ENCODE results near the gene VRTN.

Gene VRTN

DNA sequence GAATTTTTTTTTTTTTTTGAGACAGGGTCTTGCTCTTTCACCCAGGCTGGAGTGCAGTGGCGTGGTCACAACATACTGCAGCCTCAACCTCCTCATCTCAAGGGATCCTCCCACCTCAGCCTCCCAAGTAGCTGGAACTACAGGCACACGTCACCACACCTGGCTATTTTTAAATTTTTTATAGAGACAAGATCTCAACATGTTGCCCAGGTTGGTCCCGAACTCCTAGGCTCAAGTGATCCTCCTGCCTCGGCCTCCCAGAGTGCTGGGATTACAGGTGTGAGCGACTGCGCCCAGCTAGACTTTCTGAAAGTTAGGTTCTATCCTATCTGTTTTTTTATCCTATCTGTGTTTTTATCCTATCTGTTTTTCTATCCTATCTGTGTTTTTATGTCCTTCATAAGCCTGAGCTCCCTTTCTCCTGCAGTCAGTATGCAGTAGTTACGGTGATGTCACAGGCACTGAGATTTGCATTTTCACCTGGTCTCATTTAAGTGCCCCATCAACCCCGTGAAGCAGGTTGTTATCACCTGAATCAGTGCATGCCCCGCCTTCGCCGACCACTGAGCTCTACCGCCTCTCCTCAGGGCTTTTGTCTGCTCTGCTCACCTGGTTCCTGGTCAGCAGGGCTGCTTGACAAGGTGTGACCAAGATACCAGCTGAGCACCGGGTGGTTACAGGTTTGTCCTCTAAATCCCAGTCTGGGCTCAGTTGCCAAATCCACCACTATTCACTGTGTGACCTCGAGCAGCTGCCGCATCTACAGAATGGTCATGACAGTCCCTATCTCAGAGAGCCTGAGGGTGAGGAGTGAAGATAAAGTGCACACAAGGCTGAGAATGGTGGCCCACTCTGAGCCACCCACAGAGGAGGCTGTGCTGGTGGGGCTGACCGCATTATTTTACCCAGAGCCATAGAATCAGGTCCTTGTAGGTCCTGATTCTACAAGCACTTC lies 44.6 kb downstream of the VRTN start:
- Histone ChIP-seq H3K9me3 (ENCODE audit: insufficient read depth, low read depth, low read length) (no peaks in the 10 kb centered on the region), H3K27me3 (ENCODE audit: insufficient read depth, low read length, poor library complexity, severe bottlenecking) (no peaks in the 10 kb centered on the region)
- TF ChIP-seq, protein P1, sequence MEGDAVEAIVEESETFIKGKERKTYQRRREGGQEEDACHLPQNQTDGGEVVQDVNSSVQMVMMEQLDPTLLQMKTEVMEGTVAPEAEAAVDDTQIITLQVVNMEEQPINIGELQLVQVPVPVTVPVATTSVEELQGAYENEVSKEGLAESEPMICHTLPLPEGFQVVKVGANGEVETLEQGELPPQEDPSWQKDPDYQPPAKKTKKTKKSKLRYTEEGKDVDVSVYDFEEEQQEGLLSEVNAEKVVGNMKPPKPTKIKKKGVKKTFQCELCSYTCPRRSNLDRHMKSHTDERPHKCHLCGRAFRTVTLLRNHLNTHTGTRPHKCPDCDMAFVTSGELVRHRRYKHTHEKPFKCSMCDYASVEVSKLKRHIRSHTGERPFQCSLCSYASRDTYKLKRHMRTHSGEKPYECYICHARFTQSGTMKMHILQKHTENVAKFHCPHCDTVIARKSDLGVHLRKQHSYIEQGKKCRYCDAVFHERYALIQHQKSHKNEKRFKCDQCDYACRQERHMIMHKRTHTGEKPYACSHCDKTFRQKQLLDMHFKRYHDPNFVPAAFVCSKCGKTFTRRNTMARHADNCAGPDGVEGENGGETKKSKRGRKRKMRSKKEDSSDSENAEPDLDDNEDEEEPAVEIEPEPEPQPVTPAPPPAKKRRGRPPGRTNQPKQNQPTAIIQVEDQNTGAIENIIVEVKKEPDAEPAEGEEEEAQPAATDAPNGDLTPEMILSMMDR (conservative IDR thresholded peaks at IDR 0.05; ENCODE audit: low read length) = no peak
- no peak for TF ChIP-seq EZH2phosphoT487 (IDR thresholded peaks at IDR 0.05; ENCODE audit: borderline replicate concordance)

DNA sequence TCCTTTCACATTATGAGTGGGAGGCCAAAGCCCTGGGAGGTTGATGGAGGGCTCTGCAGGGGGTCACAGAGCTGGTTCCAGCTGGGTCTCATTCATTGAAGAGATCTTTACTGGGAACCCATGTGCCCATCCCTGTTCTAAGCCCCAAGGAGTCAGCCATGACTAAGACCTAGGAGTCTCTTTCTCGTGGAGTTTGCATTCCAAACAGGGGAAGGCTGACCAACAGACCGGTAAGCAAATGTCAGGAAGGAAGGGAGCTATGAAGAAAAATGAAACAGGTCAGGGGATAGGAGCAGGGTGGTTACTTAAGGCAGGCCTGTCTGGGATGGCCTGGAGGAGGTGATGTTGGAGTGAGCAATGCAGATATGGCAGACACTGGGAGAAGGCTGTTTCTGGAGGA lies 46.3 kb downstream of the VRTN start:
- H3K9me2 ChIP-seq (replicated peaks; ENCODE audit: low read depth, low read length) = no peaks in the 10 kb centered on the region
- no peaks in the 10 kb centered on the region for H3F3A ChIP-seq (ENCODE audit: low read depth)
- no peaks in the 10 kb centered on the region for H3K9me3 ChIP-seq (ENCODE audit: insufficient read depth, low read depth, low read length)
- H3K9ac ChIP-seq (ENCODE audit: low read depth, low read length, poor library complexity, severe bottlenecking) = no peak overlapping the region
- H3K36me3 ChIP-seq (ENCODE audit: insufficient read depth, low read length) = no peaks in the 10 kb centered on the region
- H3K4me1 ChIP-seq (ENCODE audit: insufficient read depth, low read length, poor library complexity, severe bottlenecking) = no peaks in the 10 kb centered on the region
- H3K79me2 ChIP-seq (ENCODE audit: insufficient read depth, low read length) = no peaks in the 10 kb centered on the region
- H4K20me1 ChIP-seq (ENCODE audit: insufficient read depth, low read length, poor library complexity, severe bottlenecking) = no peaks in the 10 kb centered on the region
- no peak for TF ChIP-seq EZH2phosphoT487 (IDR thresholded peaks at IDR 0.05; ENCODE audit: borderline replicate concordance)
- TF ChIP-seq, protein P1 (conservative IDR thresholded peaks at IDR 0.05; ENCODE audit: low read length) = no peak
- H3K4me3 ChIP-seq (ENCODE audit: low read length, poor library complexity, severe bottlenecking) = no peak overlapping the region
- H3K27me3 ChIP-seq (ENCODE audit: insufficient read depth, low read length, poor library complexity, severe bottlenecking) = no peaks in the 10 kb centered on the region
- no peak overlapping the region for H2AFZ ChIP-seq (ENCODE audit: low read length)
- no peak overlapping the region for H3K4me2 ChIP-seq (ENCODE audit: low read depth, low read length, poor library complexity, severe bottlenecking)

More for the DNA sequence above, 44.6 kb downstream of the VRTN start:
- no peak overlapping the region for H3K9ac ChIP-seq (ENCODE audit: low read depth, low read length, poor library complexity, severe bottlenecking)
- no peaks in the 10 kb centered on the region for H4K20me1 ChIP-seq (ENCODE audit: insufficient read depth, low read length, poor library complexity, severe bottlenecking)
- H3K79me2 ChIP-seq (ENCODE audit: insufficient read depth, low read length) = no peaks in the 10 kb centered on the region
- H3F3A ChIP-seq (ENCODE audit: low read depth) = no peaks in the 10 kb centered on the region
- no peak overlapping the region for H3K4me2 ChIP-seq (ENCODE audit: low read depth, low read length, poor library complexity, severe bottlenecking)
- no peaks in the 10 kb centered on the region for H3K9me2 ChIP-seq (replicated peaks; ENCODE audit: low read depth, low read length)
- H3K36me3 ChIP-seq (ENCODE audit: insufficient read depth, low read length) = no peaks in the 10 kb centered on the region
- no peaks in the 10 kb centered on the region for H3K4me1 ChIP-seq (ENCODE audit: insufficient read depth, low read length, poor library complexity, severe bottlenecking)
- no peak overlapping the region for H2AFZ ChIP-seq (ENCODE audit: low read length)
- no peak overlapping the region for H3K4me3 ChIP-seq (ENCODE audit: low read length, poor library complexity, severe bottlenecking)

- H3K4me1 ChIP-seq (ENCODE audit: insufficient read depth, low read length, poor library complexity, severe bottlenecking) = no peaks in the 10 kb centered on the region
- no peaks in the 10 kb centered on the region for H3K27me3 ChIP-seq (ENCODE audit: insufficient read depth, low read length, poor library complexity, severe bottlenecking)
- no peak overlapping the region for H3K4me2 ChIP-seq (ENCODE audit: low read depth, low read length, poor library complexity, severe bottlenecking)
- H3F3A ChIP-seq (ENCODE audit: low read depth) = no peaks in the 10 kb centered on the region
- no peaks in the 10 kb centered on the region for H3K9me2 ChIP-seq (replicated peaks; ENCODE audit: low read depth, low read length)
- H3K9me3 ChIP-seq (ENCODE audit: insufficient read depth, low read depth, low read length) = no peaks in the 10 kb centered on the region
- H3K79me2 ChIP-seq (ENCODE audit: insufficient read depth, low read length) = no peaks in the 10 kb centered on the region
- no peaks in the 10 kb centered on the region for H4K20me1 ChIP-seq (ENCODE audit: insufficient read depth, low read length, poor library complexity, severe bottlenecking)
- no peak overlapping the region for H2AFZ ChIP-seq (ENCODE audit: low read length)
- H3K4me3 ChIP-seq (ENCODE audit: low read length, poor library complexity, severe bottlenecking) = no peak overlapping the region
- H3K36me3 ChIP-seq (ENCODE audit: insufficient read depth, low read length) = no peaks in the 10 kb centered on the region
- TF ChIP-seq EZH2phosphoT487 (IDR thresholded peaks at IDR 0.05; ENCODE audit: borderline replicate concordance) = no peak
- TF ChIP-seq, protein P1 (conservative IDR thresholded peaks at IDR 0.05; ENCODE audit: low read length) = no peak
- no peak overlapping the region for H3K9ac ChIP-seq (ENCODE audit: low read depth, low read length, poor library complexity, severe bottlenecking)
These were observed 46.8 kb downstream of the VRTN start for GRCh38 chr14:74395094-74395493.
